Brain microvascular endothelial cell (primary cell): ENCODE results near the gene CNOT3.
A peak's percentile ranks its signal among the peaks of the same experiment; 100 is the strongest.

Experiments
- DNase-seq: peaks from one replicate; pipeline ENCODE4 v3.0.0-alpha.2; 2020
- H3K27ac ChIP-seq: fragments of 250-450 bp; sonication (Bioruptor Pico); 2 replicates; pipeline ENCODE4 v1.5.1; 2020; ENCODE audit warnings: mild to moderate bottlenecking, moderate library complexity
- H3K27me3 ChIP-seq: fragments of 250-450 bp; sonication (Bioruptor Pico); replicated peaks from 2 replicates; pipeline ENCODE4 v1.5.1; 2020; ENCODE audit warnings: mild to moderate bottlenecking
- H3K36me3 ChIP-seq: fragments of 250-450 bp; sonication (Bioruptor Pico); replicated peaks from 2 replicates; pipeline ENCODE4 v1.5.1; 2020; ENCODE audit warnings: mild to moderate bottlenecking
- H3K4me3 ChIP-seq: 2 replicates; pipeline ENCODE4 v1.5.1; 2011; ENCODE audit warnings: low read depth, mild to moderate bottlenecking, control low read depth, low read length, moderate library complexity
- CTCF ChIP-seq: IDR thresholded peaks from 2 replicates; pipeline ENCODE4 v1.5.1; 2011; ENCODE audit warnings: low read depth, mild to moderate bottlenecking, moderate library complexity, low read length, control low read depth, inconsistent platforms; ENCODE audit errors: missing control alignments
- in situ Hi-C: cut with HindIII; loops from 2 replicates; pipeline ENCODE4 v1.10.0; 2017; ENCODE audit warnings: low sequenced_read_pairs, low pct_ligation_motif_present

CNOT3 gene

GRCh38 chr19:54151362-54152035 lies 13.9 kb downstream of the CNOT3 start:
- no peak for DNase-seq
- Histone ChIP-seq H3K36me3 (peaks cover 83% of the 10 kb centered on the region), H3K27me3 (no peaks in the 10 kb centered on the region), H3K27ac (no peak overlapping the region), H3K4me3 (no peak overlapping the region)
- in situ Hi-C loops = no loop called here
- TF ChIP-seq CTCF = no peak

GRCh38 chr19:54152267-54152666 lies 14.7 kb downstream of the CNOT3 start:
- peaks cover 83% of the 10 kb centered on the region for H3K36me3 ChIP-seq
- H3K27ac ChIP-seq = no peak overlapping the region
- no peak for TF ChIP-seq CTCF
- in situ Hi-C loops = no loop called here
- no peaks in the 10 kb centered on the region for H3K27me3 ChIP-seq
- DNase-seq = no peak
- no peak overlapping the region for H3K4me3 ChIP-seq

- in situ Hi-C loops = no loop called here
- Histone ChIP-seq H3K36me3 (peaks cover 85% of the 10 kb centered on the region), H3K27me3 (no peaks in the 10 kb centered on the region), H3K27ac (no peak overlapping the region), H3K4me3 (no peak overlapping the region)
- no peak for TF ChIP-seq CTCF
- no peak for DNase-seq
Measured at GRCh38 chr19:54152878-54153524, 15.4 kb downstream of the CNOT3 start.

GRCh38 chr19:54153731-54154326 lies 16.3 kb downstream of the CNOT3 start:
- no peaks in the 10 kb centered on the region for H3K27me3 ChIP-seq
- H3K36me3 ChIP-seq = peaks cover 81% of the 10 kb centered on the region
- DNase-seq = no peak
- in situ Hi-C loops = no loop called here
- TF ChIP-seq CTCF = no peak
- no peak overlapping the region for H3K27ac ChIP-seq
- no peak overlapping the region for H3K4me3 ChIP-seq

GRCh38 chr19:54154603-54155345 lies 17.2 kb downstream of the CNOT3 start:
- no peaks in the 10 kb centered on the region for H3K27me3 ChIP-seq
- peak overlapping the region; percentile 8 for H3K27ac ChIP-seq
- in situ Hi-C loops = no loop called here
- H3K4me3 ChIP-seq = no peak overlapping the region
- no peak for DNase-seq
- no peak for TF ChIP-seq CTCF
- peaks cover 71% of the 10 kb centered on the region for H3K36me3 ChIP-seq
